NCI-H2029 treated with DMSO at 0.1 percent for 48 hours (cell line): ENCODE data around the gene TRIO.
A peak's percentile ranks its signal among the peaks of the same experiment; 100 is the strongest.

Source experiments
- DNase-seq: peaks from one replicate; lab custom pipeline; 2025; lab: John Stamatoyannopoulos, UW

Gene TRIO

GRCh38 chr5:14168144-14168792 is 25.1 kb downstream of the TRIO start:
- no peak for DNase-seq

GRCh38 chr5:14168793-14169262 is 25.7 kb downstream of the TRIO start:
- no peak for DNase-seq

- no peak for DNase-seq
Measured at GRCh38 chr5:14171046-14171445, 27.9 kb downstream of the TRIO start.

GRCh38 chr5:14171621-14172020 is 28.5 kb downstream of the TRIO start:
- no peak for DNase-seq

- no peak for DNase-seq
Measured at GRCh38 chr5:14172149-14172795, 29.1 kb downstream of the TRIO start.

GRCh38 chr5:14173377-14174229 is 30.5 kb downstream of the TRIO start:
- DNase-seq = no peak

- DNase-seq = no peak
Measured at GRCh38 chr5:14174230-14174636, 31.1 kb downstream of the TRIO start.

GRCh38 chr5:14175381-14175780 is 32.2 kb downstream of the TRIO start:
- no peak for DNase-seq

- DNase-seq = no peak
Measured at GRCh38 chr5:14176888-14177287, 33.7 kb downstream of the TRIO start.

- no peak for DNase-seq
Measured at GRCh38 chr5:14177634-14178033, 34.5 kb downstream of the TRIO start.

- DNase-seq = no peak
Measured at GRCh38 chr5:14178091-14178490, 34.9 kb downstream of the TRIO start.

- no peak for DNase-seq
Measured at GRCh38 chr5:14178671-14179211, 35.6 kb downstream of the TRIO start.

- DNase-seq = no peak
Measured at GRCh38 chr5:14179446-14179845, 36.3 kb downstream of the TRIO start.

GRCh38 chr5:14180437-14180836 is 37.3 kb downstream of the TRIO start:
- DNase-seq = no peak

GRCh38 chr5:14181299-14181968 is 38.3 kb downstream of the TRIO start:
- DNase-seq = no peak

- DNase-seq = no peak
Measured at GRCh38 chr5:14182761-14183160, 39.6 kb downstream of the TRIO start.

- DNase-seq = no peak
Measured at GRCh38 chr5:14183187-14183939, 40.2 kb downstream of the TRIO start.

GRCh38 chr5:14184082-14184481 is 40.9 kb downstream of the TRIO start:
- DNase-seq = no peak

GRCh38 chr5:14184725-14185124 is 41.6 kb downstream of the TRIO start:
- no peak for DNase-seq

GRCh38 chr5:14185326-14186058 is 42.4 kb downstream of the TRIO start:
- DNase-seq = peak; percentile 67
